GM18861 (cell line): ENCODE results near the gene ZNF584.
"Not testable (repeated sequence)": the region's sequence is repeated elsewhere in the genome, so short reads cannot be mapped to it uniquely, and the experiment has no call there.

Experiments used
- ATAC-seq: cut with Tn5 transposase; IDR thresholded peaks from one replicate; pipeline ENCODE4 v1.9.1; 2021; ENCODE audit not compliant: unreplicated experiment

ZNF584 gene

GRCh38 chr19:58408152-58409009 lies at the start of gene ZNF584:
TSS of gene ZNF584 (plus strand) at chr19:58408649. CDS start at chr19:58409148, 499 bp downstream.
- peak; percentile 81 for ATAC-seq

GRCh38 chr19:58361900-58362271 lies 46.6 kb upstream of the ZNF584 start:
- no peak for ATAC-seq

GRCh38 chr19:58362272-58362994 lies 46.0 kb upstream of the ZNF584 start, which contains the start of gene ZNF497:
TSS of gene ZNF497 (minus strand) at chr19:58362751. CDS start at chr19:58357635, 5,116 bp downstream.
- peak; percentile 77 for ATAC-seq

GRCh38 chr19:58364146-58364545 lies 44.3 kb upstream of the ZNF584 start:
- ATAC-seq: no peak

- ATAC-seq: no peak
Observed at GRCh38 chr19:58366585-58367430, 41.6 kb upstream of the ZNF584 start.

- ATAC-seq: no peak
Observed at GRCh38 chr19:58367698-58368454, 40.6 kb upstream of the ZNF584 start.

GRCh38 chr19:58368561-58369360 lies 39.7 kb upstream of the ZNF584 start:
- ATAC-seq: no peak

- ATAC-seq: no peak
Observed at GRCh38 chr19:58372311-58373133, 35.9 kb upstream of the ZNF584 start.

- no peak for ATAC-seq
Observed at GRCh38 chr19:58374200-58374599, 34.2 kb upstream of the ZNF584 start.

GRCh38 chr19:58376724-58377123 lies 31.7 kb upstream of the ZNF584 start:
- ATAC-seq: not testable (repeated sequence)

- ATAC-seq: no peak
Observed at GRCh38 chr19:58379246-58379645, 29.2 kb upstream of the ZNF584 start.

- no peak for ATAC-seq
Observed at GRCh38 chr19:58380037-58380661, 28.3 kb upstream of the ZNF584 start.

- ATAC-seq: peak; percentile 72
Observed at GRCh38 chr19:58380662-58381459, 27.6 kb upstream of the ZNF584 start, which contains the start of gene ZNF837. TSS of gene ZNF837 (minus strand) at chr19:58381030. CDS start at chr19:58369332, 11,698 bp downstream.

GRCh38 chr19:58381460-58382212 lies 26.8 kb upstream of the ZNF584 start:
- ATAC-seq: no peak

- no peak for ATAC-seq
Observed at GRCh38 chr19:58382997-58383603, 25.3 kb upstream of the ZNF584 start.

- ATAC-seq: no peak
Observed at GRCh38 chr19:58385313-58385890, 23.0 kb upstream of the ZNF584 start.
